Mesothelial cell of epicardium (in vitro differentiated cells): ENCODE data around the gene IGF2. TPM values are rescaled to one million over a fixed set of nuclear protein-coding genes. Genes with fewer than 3 reads are reported as not detected.

ENCODE experiments used
- DNase-seq, 2 experiments: peaks; one replicate each; pipeline ENCODE4 v3.0.0; 2021; ENCODE audit warnings: low spot score in 2 of 2; ENCODE audit not compliant: unreplicated experiment in 2 of 2
- H3K27ac Mint-ChIP-seq: 2 replicates; pipeline ENCODE4 v1.8.0; 2021; ENCODE audit warnings: mixed read lengths
- H3K27me3 Mint-ChIP-seq: 2 replicates; pipeline ENCODE4 v1.8.0; 2021; ENCODE audit warnings: low read depth, mixed read lengths
- H3K36me3 Mint-ChIP-seq: 2 replicates; pipeline ENCODE4 v1.8.0; 2021; ENCODE audit warnings: mixed read lengths
- H3K4me1 Mint-ChIP-seq: 2 replicates; pipeline ENCODE4 v1.8.0; 2021; ENCODE audit warnings: mixed read lengths
- H3K4me3 Mint-ChIP-seq: 2 replicates; pipeline ENCODE4 v1.8.0; 2021; ENCODE audit warnings: mild to moderate bottlenecking, moderate library complexity, mixed read lengths
- H3K9me3 Mint-ChIP-seq: 2 replicates; pipeline ENCODE4 v1.8.0; 2021; ENCODE audit warnings: mixed read lengths
- CTCF ChIP-seq: fragments of 200-600 bp; sonication (generic); IDR thresholded peaks from one replicate; pipeline ENCODE4 v1.5.0; 2021; ENCODE audit warnings: antibody characterized with exemption; ENCODE audit not compliant: unreplicated experiment
- total RNA-seq: library from RNA; stranded (reverse); gene quantifications from 3 replicates; pipeline ENCODE4 v1.2.1, GENCODE V29; 2021

Gene IGF2
- total RNA-seq, 1 donor from 2014 or later, result 3,009 TPM

DNA sequence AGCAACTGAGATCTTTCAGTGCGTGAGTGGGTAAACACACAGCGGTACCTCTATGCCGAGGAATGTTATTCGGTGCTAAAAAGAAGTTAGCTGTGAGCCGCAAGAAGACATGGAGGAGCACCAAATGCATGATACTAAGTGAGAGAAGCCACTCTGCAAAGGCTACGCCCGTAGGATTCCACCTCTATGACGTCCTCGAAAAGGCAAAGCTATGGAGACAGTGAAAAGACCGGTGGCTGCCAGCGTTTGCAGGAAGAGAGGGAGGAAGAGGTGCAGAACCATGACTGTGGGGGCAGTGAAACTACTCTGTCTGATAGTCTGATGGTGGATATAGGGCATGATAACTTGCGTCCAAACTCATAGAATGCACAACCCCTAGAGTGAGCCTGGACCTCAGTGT lies 28.7 kb downstream of the IGF2 start:
- no peak for TF ChIP-seq CTCF
- no peak for DNase-seq
- Mint-ChIP-seq H3K4me1 (no peaks in the 10 kb centered on the region), H3K27ac (no peak overlapping the region), H3K36me3 (no peaks in the 10 kb centered on the region), H3K4me3 (no peak overlapping the region), H3K9me3 (peaks cover 6% of the 10 kb centered on the region), H3K27me3 (no peaks in the 10 kb centered on the region)

- no peaks in the 10 kb centered on the region for H3K27me3 Mint-ChIP-seq
- H3K36me3 Mint-ChIP-seq, result no peaks in the 10 kb centered on the region
- peaks cover 6% of the 10 kb centered on the region for H3K9me3 Mint-ChIP-seq
- no peak for TF ChIP-seq CTCF
- no peak for DNase-seq
- no peaks in the 10 kb centered on the region for H3K4me1 Mint-ChIP-seq
- H3K4me3 Mint-ChIP-seq, result no peak overlapping the region
- H3K27ac Mint-ChIP-seq, result no peak overlapping the region
Measured at GRCh38 chr11:2109541-2110019, 29.6 kb downstream of the IGF2 start.

DNA sequence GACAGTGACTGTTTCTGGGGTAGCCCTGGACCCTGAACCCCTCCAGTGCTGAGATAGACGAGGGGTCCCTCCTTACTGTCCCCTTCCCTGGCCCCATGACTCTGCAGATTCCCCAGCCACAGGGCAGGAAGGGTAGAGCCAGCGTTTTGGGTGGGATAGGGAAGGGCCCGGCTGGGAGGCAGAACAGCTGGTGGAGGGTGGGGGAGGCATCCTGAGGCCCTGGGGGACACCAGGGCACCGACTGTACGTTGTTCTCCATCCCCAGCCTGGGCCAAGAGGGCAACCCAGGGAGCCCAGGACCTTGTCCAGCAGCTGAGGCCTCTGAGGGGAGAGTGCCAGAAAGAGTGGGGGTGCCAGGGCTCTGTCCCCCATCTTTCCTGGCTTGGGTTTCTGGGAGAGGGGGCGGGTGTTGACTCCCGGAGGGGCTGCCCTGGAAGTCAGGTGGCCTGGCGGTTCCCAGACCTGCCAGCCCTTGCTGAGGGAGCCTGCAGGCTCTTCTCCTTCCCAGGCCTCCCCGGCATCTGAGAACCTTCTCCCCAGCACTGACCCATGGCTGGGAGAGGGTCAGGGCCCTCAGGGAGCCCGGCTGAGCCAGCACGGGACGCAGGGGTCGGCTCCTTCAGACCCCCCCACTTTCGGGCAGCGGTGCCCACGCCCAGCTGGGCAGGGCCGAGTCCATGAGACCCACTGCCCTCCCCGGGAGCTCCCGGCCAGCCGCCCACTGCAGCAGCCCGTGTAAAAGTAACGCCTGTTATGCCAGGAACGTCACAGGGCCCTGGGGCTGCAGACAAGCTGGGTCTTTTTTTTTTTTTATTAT lies 30.3 kb downstream of the IGF2 start:
- Mint-ChIP-seq H3K9me3 (peaks cover 6% of the 10 kb centered on the region), H3K27me3 (no peaks in the 10 kb centered on the region), H3K4me3 (no peak overlapping the region), H3K4me1 (no peaks in the 10 kb centered on the region), H3K36me3 (no peaks in the 10 kb centered on the region), H3K27ac (no peak overlapping the region)
- no peak for DNase-seq
- TF ChIP-seq CTCF, result no peak

- Mint-ChIP-seq H3K9me3 (peaks cover 6% of the 10 kb centered on the region), H3K27me3 (no peaks in the 10 kb centered on the region), H3K27ac (no peak overlapping the region), H3K4me1 (no peaks in the 10 kb centered on the region), H3K4me3 (no peak overlapping the region), H3K36me3 (no peaks in the 10 kb centered on the region)
- no peak for TF ChIP-seq CTCF
- DNase-seq, result no peak
Measured at GRCh38 chr11:2107941-2108630, 31.1 kb downstream of the IGF2 start.

DNA sequence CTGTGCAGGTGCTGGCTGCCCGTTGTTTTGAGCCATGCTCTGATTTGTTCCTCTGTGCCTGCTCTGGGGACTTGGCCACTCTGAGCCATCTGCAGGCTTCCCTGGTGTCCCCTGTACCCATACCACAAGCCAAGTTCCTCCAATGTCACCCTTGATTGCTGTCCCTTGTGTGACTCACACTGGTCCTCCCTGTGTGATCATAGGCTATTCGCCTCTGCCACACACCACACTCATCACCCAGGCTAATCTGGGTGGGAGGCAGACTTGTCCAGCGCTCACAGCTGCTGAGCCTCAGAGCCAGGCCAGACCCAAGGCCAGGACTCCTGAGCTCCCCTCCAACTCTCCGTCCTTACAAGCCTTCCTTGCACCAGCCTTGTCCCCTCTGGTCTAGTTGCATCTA lies 31.7 kb downstream of the IGF2 start:
- H3K4me1 Mint-ChIP-seq, result no peaks in the 10 kb centered on the region
- H3K27me3 Mint-ChIP-seq, result peaks cover 2% of the 10 kb centered on the region
- H3K36me3 Mint-ChIP-seq, result no peaks in the 10 kb centered on the region
- peaks cover 6% of the 10 kb centered on the region for H3K9me3 Mint-ChIP-seq
- no peak overlapping the region for H3K4me3 Mint-ChIP-seq
- no peak for DNase-seq
- no peak for TF ChIP-seq CTCF
- H3K27ac Mint-ChIP-seq, result no peak overlapping the region
